ENCODE measurements around the gene SLC25A22. TPM values are rescaled to one million over a fixed set of nuclear protein-coding genes. Genes with fewer than 3 reads are reported as not detected.

SLC25A22 gene
- polyA plus RNA-seq, 1 experiment = 11.5 TPM

- DNase-seq (ENCODE audit: low read depth, low spot score) = no peak
- H3K27ac ChIP-seq (ENCODE audit: low read depth, low read length) = no peak overlapping the region
- CTCF ChIA-PET = interaction anchor here (0.6 to 1.0 kb wide), 5 partner anchors 9 to 221 kb away, joined by 3 to 5 read pairs (median 4); partner anchors contain the start of gene LMNTD2
- peak overlapping the region; percentile 11 for H3K4me3 ChIP-seq (ENCODE audit: low read depth, low read length)
- no peak for TF ChIP-seq CTCF (IDR thresholded peaks at IDR 0.05; ENCODE audit: low read depth, low read length)
- no peaks in the 10 kb centered on the region for H3K27me3 ChIP-seq (ENCODE audit: control insufficient read depth, insufficient read depth, low read length)
- no peaks in the 10 kb centered on the region; the same call in 1 of the 2 replicates for H3K9me3 ChIP-seq (ENCODE audit: control insufficient read depth, insufficient read depth, low read length)
- POLR2A ChIA-PET = interaction anchor here (0.6 to 2.2 kb wide), 5 partner anchors 12 to 48 kb away, joined by 3 to 9 read pairs (median 4); partner anchors contain the start of genes CEND1 and TALDO1
Measured at GRCh38 chr11:774873-775592, 23.0 kb downstream of the SLC25A22 start.

- Histone ChIP-seq H3K27ac (ENCODE audit: low read depth, low read length) (no peak overlapping the region), H3K4me3 (ENCODE audit: low read depth, low read length) (no peak overlapping the region), H3K27me3 (ENCODE audit: control insufficient read depth, insufficient read depth, low read length) (no peaks in the 10 kb centered on the region), H3K9me3 (ENCODE audit: control insufficient read depth, insufficient read depth, low read length) (no peaks in the 10 kb centered on the region; the same call in 1 of the 2 replicates)
- ChIA-PET POLR2A (no interaction called here), CTCF (interaction anchor here (1.0 kb wide), 1 partner anchor 10 kb away, joined by 3 read pairs; no protein-coding TSS in a partner anchor)
- no peak for TF ChIP-seq CTCF (IDR thresholded peaks at IDR 0.05; ENCODE audit: low read depth, low read length)
- DNase-seq (ENCODE audit: low read depth, low spot score) = no peak
Measured at GRCh38 chr11:773830-774229, 24.3 kb downstream of the SLC25A22 start.

GRCh38 chr11:773425-773824, 24.7 kb downstream of the SLC25A22 start:
- no peak overlapping the region for H3K4me3 ChIP-seq (ENCODE audit: low read depth, low read length)
- POLR2A ChIA-PET = no interaction called here

GRCh38 chr11:772429-773390, 25.4 kb downstream of the SLC25A22 start:
- POLR2A ChIA-PET = no interaction called here
- CTCF ChIA-PET = no interaction called here
- Histone ChIP-seq H3K27ac (ENCODE audit: low read depth, low read length) (no peak overlapping the region), H3K27me3 (ENCODE audit: control insufficient read depth, insufficient read depth, low read length) (no peaks in the 10 kb centered on the region), H3K4me3 (ENCODE audit: low read depth, low read length) (no peak overlapping the region), H3K9me3 (ENCODE audit: control insufficient read depth, insufficient read depth, low read length) (no peaks in the 10 kb centered on the region; the same call in 1 of the 2 replicates)
- no peak for TF ChIP-seq CTCF (IDR thresholded peaks at IDR 0.05; ENCODE audit: low read depth, low read length)
- DNase-seq (ENCODE audit: low read depth, low spot score) = no peak

More at GRCh38 chr11:773425-773824, 24.7 kb downstream of the SLC25A22 start:
- H3K27ac ChIP-seq (ENCODE audit: low read depth, low read length) = no peak overlapping the region
- CTCF ChIA-PET = interaction anchor here (1.0 kb wide), 1 partner anchor 10 kb away, joined by 3 read pairs; no protein-coding TSS in a partner anchor
- H3K9me3 ChIP-seq (ENCODE audit: control insufficient read depth, insufficient read depth, low read length) = no peaks in the 10 kb centered on the region; the same call in 1 of the 2 replicates
- TF ChIP-seq CTCF (IDR thresholded peaks at IDR 0.05; ENCODE audit: low read depth, low read length) = no peak
- no peak for DNase-seq (ENCODE audit: low read depth, low spot score)
- H3K27me3 ChIP-seq (ENCODE audit: control insufficient read depth, insufficient read depth, low read length) = no peaks in the 10 kb centered on the region
